VCaP (cell line): ENCODE data around the gene TIFAB.

Experiments used
- H3K27ac ChIP-seq: fragments of 450-650 bp; 2 replicates; pipeline ENCODE4 v1.5.1; 2017
- TF ChIP-seq, protein P1 (sequence below): fragments of 450-650 bp; conservative IDR thresholded peaks from 2 replicates; pipeline ENCODE4 v1.5.1; 2017; ENCODE audit warnings: mild to moderate bottlenecking, moderate library complexity

The TIFAB gene

DNA sequence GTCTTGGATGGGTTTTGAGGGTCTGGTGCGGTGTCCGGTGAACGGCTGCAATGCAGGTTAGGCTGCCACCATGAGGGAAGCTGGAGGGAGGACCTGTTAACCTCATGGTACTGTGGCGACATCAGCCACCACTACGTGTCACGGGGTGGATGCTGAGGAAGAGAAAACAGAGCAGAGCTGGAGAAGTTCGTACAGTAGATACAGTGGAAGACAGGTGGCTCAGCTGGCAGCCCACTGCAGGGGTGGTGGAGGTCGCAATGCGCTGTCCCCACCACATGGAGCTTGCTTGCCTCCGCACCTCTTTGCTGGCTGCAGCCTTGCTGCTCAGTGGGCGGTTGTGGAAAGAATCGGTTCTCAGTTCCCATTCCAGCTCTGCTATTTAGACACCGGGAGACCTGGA lies 7.8 kb downstream of the TIFAB start:
- H3K27ac ChIP-seq: no peak overlapping the region
- TF ChIP-seq, protein P1, sequence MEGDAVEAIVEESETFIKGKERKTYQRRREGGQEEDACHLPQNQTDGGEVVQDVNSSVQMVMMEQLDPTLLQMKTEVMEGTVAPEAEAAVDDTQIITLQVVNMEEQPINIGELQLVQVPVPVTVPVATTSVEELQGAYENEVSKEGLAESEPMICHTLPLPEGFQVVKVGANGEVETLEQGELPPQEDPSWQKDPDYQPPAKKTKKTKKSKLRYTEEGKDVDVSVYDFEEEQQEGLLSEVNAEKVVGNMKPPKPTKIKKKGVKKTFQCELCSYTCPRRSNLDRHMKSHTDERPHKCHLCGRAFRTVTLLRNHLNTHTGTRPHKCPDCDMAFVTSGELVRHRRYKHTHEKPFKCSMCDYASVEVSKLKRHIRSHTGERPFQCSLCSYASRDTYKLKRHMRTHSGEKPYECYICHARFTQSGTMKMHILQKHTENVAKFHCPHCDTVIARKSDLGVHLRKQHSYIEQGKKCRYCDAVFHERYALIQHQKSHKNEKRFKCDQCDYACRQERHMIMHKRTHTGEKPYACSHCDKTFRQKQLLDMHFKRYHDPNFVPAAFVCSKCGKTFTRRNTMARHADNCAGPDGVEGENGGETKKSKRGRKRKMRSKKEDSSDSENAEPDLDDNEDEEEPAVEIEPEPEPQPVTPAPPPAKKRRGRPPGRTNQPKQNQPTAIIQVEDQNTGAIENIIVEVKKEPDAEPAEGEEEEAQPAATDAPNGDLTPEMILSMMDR: no peak

DNA sequence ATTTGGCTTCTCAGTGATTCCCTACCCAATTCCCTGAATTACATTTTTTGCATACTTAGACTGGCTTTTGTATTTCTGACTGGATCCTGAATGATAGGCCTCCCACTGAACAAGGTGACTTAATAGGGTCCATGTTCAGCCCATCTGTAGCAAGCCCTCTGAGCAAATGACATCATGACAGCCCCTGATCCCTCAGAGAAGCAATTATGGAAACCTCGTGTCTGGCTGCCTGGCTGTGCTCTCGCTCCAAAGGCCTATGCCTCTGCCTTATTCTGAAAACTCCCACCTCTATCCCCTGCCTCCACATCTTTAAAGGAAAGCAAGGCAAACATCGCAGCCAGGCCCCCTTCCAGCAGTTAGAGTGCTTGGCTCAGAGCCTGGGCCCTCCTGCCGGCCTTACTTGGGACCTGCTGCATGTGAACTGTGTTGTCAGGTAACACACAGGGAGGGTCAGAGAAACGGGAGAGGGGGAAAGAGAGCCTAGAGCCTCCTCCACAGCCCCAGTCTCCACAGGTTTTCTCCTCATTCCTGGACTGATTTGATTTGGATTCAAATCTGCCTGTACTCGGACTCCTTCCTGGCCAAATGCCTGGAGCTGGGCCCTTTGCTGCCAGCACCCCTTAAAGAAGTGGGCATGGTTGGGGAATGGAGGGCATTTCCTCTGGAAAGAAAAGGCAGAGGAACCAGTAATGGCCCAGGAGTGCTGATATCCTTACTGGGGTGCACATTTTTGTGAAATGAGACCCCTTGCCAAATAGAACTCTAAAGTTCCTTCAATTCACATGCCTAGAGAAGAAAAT lies 8.8 kb downstream of the TIFAB start:
- TF ChIP-seq, protein P1: no peak
- H3K27ac ChIP-seq: no peak overlapping the region

DNA sequence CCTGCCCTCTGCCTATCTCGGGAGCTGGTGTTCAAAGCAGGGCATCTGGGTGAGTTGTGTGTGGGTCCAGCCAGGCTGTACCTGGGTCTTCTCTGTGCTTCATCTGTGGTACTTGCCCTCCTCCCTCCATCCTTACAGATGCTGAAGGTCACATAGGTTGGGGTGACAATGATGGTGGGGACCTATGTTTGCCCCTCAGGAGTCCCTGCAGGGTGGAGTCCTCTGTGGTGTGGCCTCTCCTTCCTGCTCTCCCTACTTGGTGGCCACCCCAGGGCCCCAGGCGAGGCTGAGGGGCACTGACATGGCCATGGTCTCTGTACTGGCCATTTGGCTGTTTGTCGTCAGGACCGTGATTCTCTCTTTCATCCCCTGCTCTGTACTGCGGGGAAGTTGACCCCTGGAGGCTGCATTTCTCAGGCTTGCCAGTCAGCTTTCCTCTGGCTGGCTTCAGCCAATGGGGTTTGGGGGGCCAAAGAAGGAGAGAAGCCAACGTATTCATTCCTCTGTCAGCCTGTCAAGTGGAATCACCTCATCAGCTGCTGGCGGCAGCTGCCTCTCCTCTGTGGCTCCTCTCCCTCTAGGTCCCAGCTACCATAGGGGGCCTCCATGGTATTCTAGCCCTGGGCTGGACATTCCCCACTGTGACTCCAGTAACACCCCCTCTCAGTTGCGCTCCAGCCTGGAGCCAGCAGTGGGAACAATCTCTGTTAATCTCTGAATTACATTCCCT lies 9.6 kb downstream of the TIFAB start:
- TF ChIP-seq, protein P1: no peak
- H3K27ac ChIP-seq: no peak overlapping the region

DNA sequence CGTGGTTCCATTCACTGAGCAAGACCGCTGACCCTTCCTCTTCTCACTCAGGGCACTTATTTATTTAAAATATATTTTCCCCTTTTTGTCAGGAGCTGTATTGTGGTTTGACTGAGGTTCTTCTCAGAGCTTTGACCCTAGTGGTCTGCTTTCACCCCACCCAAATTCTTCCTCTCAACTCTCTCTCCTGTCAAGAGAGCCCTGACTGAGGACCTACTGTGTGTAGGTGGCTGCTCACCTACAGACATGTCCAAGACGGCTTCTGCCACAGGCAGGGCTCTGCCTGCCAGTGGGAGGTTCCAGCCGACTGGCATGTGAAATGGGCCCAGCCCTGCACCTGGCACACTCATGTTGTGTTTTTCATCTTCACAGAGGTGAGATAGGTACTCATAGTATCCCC lies 10.2 kb downstream of the TIFAB start:
- TF ChIP-seq, protein P1: no peak
- no peak overlapping the region for H3K27ac ChIP-seq

DNA sequence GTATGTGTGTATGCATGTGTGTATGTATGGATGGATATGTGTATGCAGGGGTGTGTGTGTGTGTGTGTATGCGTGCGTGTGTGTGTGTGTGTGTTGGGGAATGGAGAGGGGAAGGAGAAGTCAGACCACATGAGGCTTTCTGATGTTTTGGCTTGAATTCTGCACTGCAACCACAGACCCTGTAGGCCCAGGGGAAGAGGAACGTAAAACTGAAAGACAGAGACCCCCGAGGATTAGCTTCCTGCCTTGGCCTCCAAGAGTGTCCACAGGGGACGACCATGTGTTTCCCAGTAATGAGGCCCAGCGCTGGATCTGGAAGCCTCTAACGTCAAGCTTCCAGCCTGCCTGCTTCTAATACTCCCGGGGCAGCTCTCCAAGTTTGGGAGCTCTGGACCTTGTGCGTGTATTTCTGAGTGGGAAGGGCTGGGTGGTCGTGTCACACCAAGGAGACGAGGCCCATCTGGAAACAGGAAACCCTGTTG lies 10.8 kb downstream of the TIFAB start:
- no peak overlapping the region for H3K27ac ChIP-seq
- TF ChIP-seq, protein P1: no peak

DNA sequence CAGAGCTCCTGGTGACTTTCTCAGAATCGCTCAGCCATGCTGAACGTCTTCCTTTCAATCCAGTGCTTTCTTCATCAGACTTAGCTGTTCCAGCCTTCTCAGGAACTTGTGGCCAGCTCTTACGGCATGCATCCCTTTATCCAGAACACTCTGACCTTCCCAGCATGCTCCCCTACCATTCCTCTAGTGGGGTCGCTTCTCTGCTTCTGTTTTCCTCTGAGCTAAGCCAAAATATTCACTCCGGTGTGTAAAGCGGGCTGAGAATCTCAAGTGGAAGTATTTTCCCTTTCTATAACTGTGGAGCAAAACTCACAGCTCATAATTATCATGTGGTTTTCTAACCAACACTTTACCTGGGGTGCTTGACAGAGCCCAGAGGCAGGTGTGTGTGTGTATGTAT lies 11.2 kb downstream of the TIFAB start:
- TF ChIP-seq, protein P1: no peak
- H3K27ac ChIP-seq: no peak overlapping the region
